ENCODE data around the gene HBEGF.

DNA sequence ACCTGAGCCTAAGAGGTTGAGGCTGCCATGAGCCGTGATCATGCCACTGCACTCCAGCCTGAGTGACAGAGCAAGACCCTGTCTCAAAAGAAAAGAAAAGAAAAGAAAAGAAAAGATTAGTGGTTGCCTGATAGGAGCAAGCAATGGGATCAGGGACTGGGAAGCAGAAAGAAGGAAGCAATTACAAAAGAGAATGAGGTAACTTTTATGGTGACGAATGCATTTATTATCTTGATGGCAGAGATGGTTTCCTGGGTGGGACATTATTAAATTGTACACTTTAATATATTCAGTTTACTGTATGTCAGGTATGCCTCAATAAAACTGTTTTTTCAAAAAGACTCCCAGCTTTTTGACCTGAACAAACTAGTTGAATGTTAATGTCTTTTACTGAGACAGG, 36.0 kb downstream of the HBEGF start:
- TF ChIP-seq, protein P1, sequence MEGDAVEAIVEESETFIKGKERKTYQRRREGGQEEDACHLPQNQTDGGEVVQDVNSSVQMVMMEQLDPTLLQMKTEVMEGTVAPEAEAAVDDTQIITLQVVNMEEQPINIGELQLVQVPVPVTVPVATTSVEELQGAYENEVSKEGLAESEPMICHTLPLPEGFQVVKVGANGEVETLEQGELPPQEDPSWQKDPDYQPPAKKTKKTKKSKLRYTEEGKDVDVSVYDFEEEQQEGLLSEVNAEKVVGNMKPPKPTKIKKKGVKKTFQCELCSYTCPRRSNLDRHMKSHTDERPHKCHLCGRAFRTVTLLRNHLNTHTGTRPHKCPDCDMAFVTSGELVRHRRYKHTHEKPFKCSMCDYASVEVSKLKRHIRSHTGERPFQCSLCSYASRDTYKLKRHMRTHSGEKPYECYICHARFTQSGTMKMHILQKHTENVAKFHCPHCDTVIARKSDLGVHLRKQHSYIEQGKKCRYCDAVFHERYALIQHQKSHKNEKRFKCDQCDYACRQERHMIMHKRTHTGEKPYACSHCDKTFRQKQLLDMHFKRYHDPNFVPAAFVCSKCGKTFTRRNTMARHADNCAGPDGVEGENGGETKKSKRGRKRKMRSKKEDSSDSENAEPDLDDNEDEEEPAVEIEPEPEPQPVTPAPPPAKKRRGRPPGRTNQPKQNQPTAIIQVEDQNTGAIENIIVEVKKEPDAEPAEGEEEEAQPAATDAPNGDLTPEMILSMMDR (IDR thresholded peaks at IDR 0.05; ENCODE audit: insufficient read depth, low read length): no peak
- TF ChIP-seq POLR2AphosphoS5 (IDR thresholded peaks at IDR 0.05; ENCODE audit: low read depth) (no peak), GABPA (IDR thresholded peaks at IDR 0.05; ENCODE audit: low read depth) (no peak), SPI1 (IDR thresholded peaks at IDR 0.05; ENCODE audit: borderline replicate concordance, low read depth) (no peak)
- TF ChIP-seq, protein P2, sequence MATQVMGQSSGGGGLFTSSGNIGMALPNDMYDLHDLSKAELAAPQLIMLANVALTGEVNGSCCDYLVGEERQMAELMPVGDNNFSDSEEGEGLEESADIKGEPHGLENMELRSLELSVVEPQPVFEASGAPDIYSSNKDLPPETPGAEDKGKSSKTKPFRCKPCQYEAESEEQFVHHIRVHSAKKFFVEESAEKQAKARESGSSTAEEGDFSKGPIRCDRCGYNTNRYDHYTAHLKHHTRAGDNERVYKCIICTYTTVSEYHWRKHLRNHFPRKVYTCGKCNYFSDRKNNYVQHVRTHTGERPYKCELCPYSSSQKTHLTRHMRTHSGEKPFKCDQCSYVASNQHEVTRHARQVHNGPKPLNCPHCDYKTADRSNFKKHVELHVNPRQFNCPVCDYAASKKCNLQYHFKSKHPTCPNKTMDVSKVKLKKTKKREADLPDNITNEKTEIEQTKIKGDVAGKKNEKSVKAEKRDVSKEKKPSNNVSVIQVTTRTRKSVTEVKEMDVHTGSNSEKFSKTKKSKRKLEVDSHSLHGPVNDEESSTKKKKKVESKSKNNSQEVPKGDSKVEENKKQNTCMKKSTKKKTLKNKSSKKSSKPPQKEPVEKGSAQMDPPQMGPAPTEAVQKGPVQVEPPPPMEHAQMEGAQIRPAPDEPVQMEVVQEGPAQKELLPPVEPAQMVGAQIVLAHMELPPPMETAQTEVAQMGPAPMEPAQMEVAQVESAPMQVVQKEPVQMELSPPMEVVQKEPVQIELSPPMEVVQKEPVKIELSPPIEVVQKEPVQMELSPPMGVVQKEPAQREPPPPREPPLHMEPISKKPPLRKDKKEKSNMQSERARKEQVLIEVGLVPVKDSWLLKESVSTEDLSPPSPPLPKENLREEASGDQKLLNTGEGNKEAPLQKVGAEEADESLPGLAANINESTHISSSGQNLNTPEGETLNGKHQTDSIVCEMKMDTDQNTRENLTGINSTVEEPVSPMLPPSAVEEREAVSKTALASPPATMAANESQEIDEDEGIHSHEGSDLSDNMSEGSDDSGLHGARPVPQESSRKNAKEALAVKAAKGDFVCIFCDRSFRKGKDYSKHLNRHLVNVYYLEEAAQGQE (IDR thresholded peaks at IDR 0.05; ENCODE audit: insufficient replicate concordance, low read depth): no peak

Measured in HL-60 (cell line).